ENCODE measurements around the gene IGFBP3.

The IGFBP3 gene

GRCh38 chr7:45886931-45887667 lies 34.0 kb downstream of the IGFBP3 start:
- H3K27ac ChIP-seq, result no peak overlapping the region

GRCh38 chr7:45885264-45885882 lies 35.7 kb downstream of the IGFBP3 start:
- peaks cover 33 to 41% (median 37%) of the 10 kb centered on the region in 11 experiments for H3K27me3 ChIP-seq
- no peak overlapping the region for H3K4me3 ChIP-seq
- no peak overlapping the region for H3K27ac ChIP-seq

More at GRCh38 chr7:45886931-45887667, 34.0 kb downstream of the IGFBP3 start:
- peaks cover 33 to 44% (median 40%) of the 10 kb centered on the region in 11 experiments for H3K27me3 ChIP-seq
- H3K4me3 ChIP-seq, result no peak overlapping the region
- H3K4me2 ChIP-seq, result no peak overlapping the region
- no peak overlapping the region for H3K9ac ChIP-seq
- H3K9me3 ChIP-seq (replicated peaks in 1 of 11), result no peaks in the 10 kb centered on the region
- TF ChIP-seq Cebpa-rat (IDR thresholded peaks at IDR 0.05), result no peak
- H3K36me3 ChIP-seq, result no peaks in the 10 kb centered on the region
- no peaks in the 10 kb centered on the region for H3K4me1 ChIP-seq
- no peaks in the 10 kb centered on the region; a peak in 2 of 22 replicates for H4K20me1 ChIP-seq

GRCh38 chr7:45884136-45884535 lies 36.9 kb downstream of the IGFBP3 start:
- H3K27me3 ChIP-seq, result peaks cover 21 to 28% (median 25%) of the 10 kb centered on the region in 11 experiments
- H3K4me1 ChIP-seq, result no peaks in the 10 kb centered on the region
- no peaks in the 10 kb centered on the region for H3K36me3 ChIP-seq
- H3K4me3 ChIP-seq, result no peak overlapping the region
- no peak overlapping the region for H3K9ac ChIP-seq
- no peaks in the 10 kb centered on the region; a peak in 2 of 22 replicates for H4K20me1 ChIP-seq
- H3K4me2 ChIP-seq, result no peak overlapping the region
- TF ChIP-seq Cebpa-rat (IDR thresholded peaks at IDR 0.05), result no peak
- H3K9me3 ChIP-seq (replicated peaks in 1 of 11), result peaks cover 0 to 5% (median 3%) of the 10 kb centered on the region in 11 experiments; a peak in 10 of 22 replicates
- no peak overlapping the region for H3K27ac ChIP-seq

More at GRCh38 chr7:45885264-45885882, 35.7 kb downstream of the IGFBP3 start:
- Histone ChIP-seq H4K20me1 (no peaks in the 10 kb centered on the region; a peak in 2 of 22 replicates), H3K9ac (no peak overlapping the region), H3K36me3 (no peaks in the 10 kb centered on the region), H3K4me2 (no peak overlapping the region), H3K9me3 (replicated peaks in 1 of 11) (no peaks in the 10 kb centered on the region), H3K4me1 (no peaks in the 10 kb centered on the region)
- no peak for TF ChIP-seq Cebpa-rat (IDR thresholded peaks at IDR 0.05)

DNA sequence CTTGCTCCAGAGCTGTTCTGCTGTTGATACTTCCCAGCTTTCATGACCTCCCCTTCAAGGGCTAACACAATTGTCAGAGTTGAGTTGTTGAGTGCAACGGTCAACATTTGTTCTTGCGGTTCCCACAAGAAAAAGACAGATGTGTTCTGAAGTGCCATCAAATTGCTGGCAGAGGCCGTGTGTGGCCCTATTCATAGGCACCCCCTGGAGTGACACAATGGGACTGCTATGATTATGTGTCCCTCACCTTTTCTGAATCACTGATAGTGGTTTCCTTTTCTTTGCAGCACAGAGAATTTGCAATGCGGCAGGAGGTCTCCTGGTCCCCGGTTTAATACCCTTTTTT lies 38.6 kb downstream of the IGFBP3 start:
- no peak overlapping the region for H3K4me2 ChIP-seq

GRCh38 chr7:45881759-45882464 lies 39.2 kb downstream of the IGFBP3 start:
- Histone ChIP-seq H4K20me1 (no peaks in the 10 kb centered on the region), H3K4me1 (no peaks in the 10 kb centered on the region), H3K9me3 (replicated peaks in 1 of 11) (peaks cover 15 to 28% (median 20%) of the 10 kb centered on the region in 11 experiments), H3K36me3 (no peaks in the 10 kb centered on the region), H3K27me3 (peaks cover 0 to 6% (median 2%) of the 10 kb centered on the region in 11 experiments; a peak in 16 of 22 replicates), H3K9ac (no peak overlapping the region), H3K4me3 (no peak overlapping the region), H3K4me2 (no peak overlapping the region; a peak in 1 of 22 replicates), H3K27ac (no peak overlapping the region)
- no peak for TF ChIP-seq Cebpa-rat (IDR thresholded peaks at IDR 0.05)

More for the DNA sequence above, 38.6 kb downstream of the IGFBP3 start:
- Histone ChIP-seq H3K27me3 (peaks cover 4 to 11% (median 8%) of the 10 kb centered on the region in 11 experiments), H3K9ac (no peak overlapping the region), H3K4me3 (no peak overlapping the region), H3K9me3 (replicated peaks in 1 of 11) (peaks cover 14 to 22% (median 18%) of the 10 kb centered on the region in 11 experiments), H3K4me1 (no peaks in the 10 kb centered on the region), H3K36me3 (no peaks in the 10 kb centered on the region), H3K27ac (no peak overlapping the region), H4K20me1 (no peaks in the 10 kb centered on the region)
- no peak for TF ChIP-seq Cebpa-rat (IDR thresholded peaks at IDR 0.05)

DNA sequence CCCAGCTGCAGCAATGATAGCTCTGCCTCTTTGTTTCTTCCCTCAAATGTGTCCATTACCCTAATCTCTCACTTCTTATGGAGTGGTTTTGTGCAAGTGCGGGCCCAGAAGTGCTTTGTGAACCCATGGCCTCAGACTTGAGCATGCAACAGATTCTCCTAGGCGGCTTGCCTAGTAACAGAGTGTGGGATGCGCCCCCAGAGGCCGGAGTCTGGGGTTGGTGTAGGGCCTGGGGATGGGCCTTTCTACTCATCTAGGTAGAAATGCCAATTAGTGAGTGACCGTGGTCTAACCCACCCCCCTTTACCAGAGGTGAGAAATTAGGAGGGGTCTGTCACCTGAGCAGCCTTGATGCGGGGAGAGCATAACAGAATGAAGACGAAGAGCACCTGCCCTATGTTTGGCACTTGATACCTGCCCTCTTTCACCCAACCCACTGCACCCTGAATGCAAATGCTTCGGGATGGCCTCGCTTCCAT lies 39.8 kb downstream of the IGFBP3 start:
- no peak overlapping the region for H3K4me3 ChIP-seq
- H4K20me1 ChIP-seq, result no peaks in the 10 kb centered on the region
- peaks cover 15 to 29% (median 20%) of the 10 kb centered on the region in 11 experiments for H3K9me3 ChIP-seq (replicated peaks in 1 of 11)
- no peaks in the 10 kb centered on the region for H3K4me1 ChIP-seq
- H3K27ac ChIP-seq, result no peak overlapping the region
- H3K36me3 ChIP-seq, result no peaks in the 10 kb centered on the region
- peaks cover 0 to under 1% (median 0%) of the 10 kb centered on the region in 11 experiments; a peak in 1 of 22 replicates for H3K27me3 ChIP-seq
- no peak for TF ChIP-seq Cebpa-rat (IDR thresholded peaks at IDR 0.05)
- no peak overlapping the region for H3K9ac ChIP-seq
- no peak overlapping the region; a peak in 1 of 22 replicates for H3K4me2 ChIP-seq

- no peak overlapping the region for H3K27ac ChIP-seq
- no peaks in the 10 kb centered on the region for H4K20me1 ChIP-seq
- H3K4me1 ChIP-seq, result no peaks in the 10 kb centered on the region
- H3K27me3 ChIP-seq, result no peaks in the 10 kb centered on the region
- H3K4me2 ChIP-seq, result no peak overlapping the region
- no peaks in the 10 kb centered on the region for H3K36me3 ChIP-seq
- H3K9me3 ChIP-seq (replicated peaks in 1 of 11), result peaks cover 15 to 29% (median 20%) of the 10 kb centered on the region in 11 experiments
- no peak overlapping the region for H3K4me3 ChIP-seq
- no peak for TF ChIP-seq Cebpa-rat (IDR thresholded peaks at IDR 0.05)
- no peak overlapping the region for H3K9ac ChIP-seq
Observed at GRCh38 chr7:45880433-45880860, 40.6 kb downstream of the IGFBP3 start.

GRCh38 chr7:45878457-45879144 lies 42.5 kb downstream of the IGFBP3 start:
- no peaks in the 10 kb centered on the region for H3K4me1 ChIP-seq
- no peak for TF ChIP-seq Cebpa-rat (IDR thresholded peaks at IDR 0.05)

More at GRCh38 chr7:45878457-45879144, 42.5 kb downstream of the IGFBP3 start:
- Histone ChIP-seq H3K4me2 (no peak overlapping the region), H4K20me1 (no peaks in the 10 kb centered on the region), H3K9me3 (replicated peaks in 1 of 11) (peaks cover 15 to 29% (median 20%) of the 10 kb centered on the region in 11 experiments), H3K36me3 (no peaks in the 10 kb centered on the region), H3K9ac (no peak overlapping the region), H3K27me3 (no peaks in the 10 kb centered on the region), H3K27ac (no peak overlapping the region), H3K4me3 (no peak overlapping the region)
